ENCODE data around the gene DSN1.

DNA sequence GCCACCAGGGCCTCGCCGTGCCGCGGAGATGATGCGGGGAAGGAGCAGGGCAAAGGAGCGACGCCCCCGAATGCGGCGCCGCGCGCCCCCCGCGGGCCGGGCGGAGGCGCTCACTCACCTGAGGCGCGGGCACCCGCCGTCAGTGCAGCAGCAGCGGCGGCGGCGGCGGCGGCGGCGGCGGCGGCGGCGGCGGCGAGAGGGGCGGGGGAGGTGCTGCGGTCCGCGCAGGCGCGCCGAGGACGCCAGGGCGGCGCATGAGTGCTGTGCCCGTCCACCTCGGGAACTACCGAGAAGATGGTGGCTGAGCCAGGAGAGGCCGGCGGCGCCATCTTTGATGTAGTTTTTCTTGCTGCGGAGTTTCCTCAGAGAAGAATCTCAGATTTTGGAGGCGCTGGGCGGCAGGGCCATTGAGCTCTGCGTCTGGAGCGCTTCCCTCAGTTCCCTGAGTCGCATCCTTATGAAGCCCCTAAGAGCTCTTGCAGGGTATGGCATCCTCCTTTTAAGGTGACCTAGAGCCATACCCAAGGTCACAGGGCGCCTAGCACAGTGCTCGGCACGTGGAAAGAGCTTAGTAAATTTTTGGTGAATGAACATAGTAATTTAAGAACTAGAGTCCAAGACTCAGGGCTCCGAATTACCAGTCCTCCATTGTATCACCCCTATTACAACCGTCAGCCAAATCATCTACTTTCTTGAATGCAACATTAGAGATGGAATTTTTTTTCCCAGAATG is 27.5 kb downstream of the DSN1 start, which contains the start of gene NDRG3:
- TF ChIP-seq EZH2 (IDR thresholded peaks at IDR 0.05; ENCODE audit: low read length, missing control alignments): no peak
- TF ChIP-seq CTCF (conservative IDR thresholded peaks at IDR 0.05 in 1 of 2, IDR thresholded peaks at IDR 0.05 in 1 of 2; ENCODE audit: low read depth in 1 of 2, low read length in 2 of 2): no peak
